ENCODE results near the gene RHBDD3. TPM values are rescaled to one million over a fixed set of nuclear protein-coding genes. Genes with fewer than 3 reads are reported as not detected.
A peak's percentile ranks its signal among the peaks of the same experiment; 100 is the strongest.

The RHBDD3 gene
- polyA plus RNA-seq, 3 donors: 4.0 to 11.1 (median 4.8) TPM

DNA sequence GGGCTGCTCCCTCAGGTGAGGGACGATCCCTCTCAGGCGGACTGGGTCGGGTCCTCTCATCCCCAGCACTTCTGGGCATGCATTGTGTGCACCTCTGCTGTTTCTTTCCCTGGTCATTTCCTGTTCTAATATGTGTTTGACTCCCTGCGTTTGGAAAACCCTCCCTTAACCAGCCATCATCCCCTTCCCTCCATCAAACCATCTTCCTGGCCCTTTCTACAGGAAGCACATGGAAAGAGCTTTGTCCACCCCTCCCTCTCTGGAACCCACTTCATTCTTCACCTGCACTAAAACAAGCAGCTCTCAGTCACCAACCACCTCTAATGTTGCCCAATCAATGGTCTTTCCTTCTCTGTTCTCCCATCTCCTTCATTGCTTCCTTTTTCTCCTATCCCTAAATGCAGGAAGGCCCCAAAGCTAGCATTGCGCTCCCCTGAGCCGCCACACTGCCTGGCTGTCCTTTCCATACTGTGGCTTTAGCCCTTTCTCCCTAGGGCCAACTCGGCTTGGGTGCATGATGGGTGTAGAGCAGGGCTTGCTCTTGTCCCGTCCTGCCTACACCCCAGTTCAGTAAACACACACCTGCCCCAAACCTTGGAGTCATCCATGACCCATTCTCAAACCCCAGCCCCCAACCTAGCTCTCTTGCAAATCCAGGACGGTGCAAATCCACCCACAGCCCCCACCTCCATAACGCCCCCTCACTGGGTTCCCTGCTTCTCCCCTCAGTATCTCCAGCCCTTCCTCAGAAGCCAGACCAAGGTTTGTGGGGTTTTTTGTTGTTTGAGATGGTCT lies 33.2 kb upstream of the RHBDD3 start:
- H3K4me3 Mint-ChIP-seq: no peak overlapping the region
- peaks cover 17 to 19% (median 17%) of the 10 kb centered on the region in 3 donors for H3K27me3 Mint-ChIP-seq (ENCODE audit: low read depth in 3 of 3)
- Histone ChIP-seq H3K4me2 (replicated peaks; ENCODE audit: extremely low read depth, low read length, poor library complexity, severe bottlenecking) (no peak overlapping the region), H3K79me2 (ENCODE audit: insufficient read depth, low read length) (no peaks in the 10 kb centered on the region), H3K27me3 (ENCODE audit: control insufficient read depth in 2 of 2, insufficient read depth in 2 of 2, low read length in 2 of 2) (peaks cover 0 to 12% of the 10 kb centered on the region in 2 donors), H3K9ac (ENCODE audit: insufficient read depth, low read length, poor library complexity, severe bottlenecking) (no peak overlapping the region), H3K36me3 (replicated peaks in 1 of 2; ENCODE audit: control insufficient read depth in 1 of 2, insufficient read depth in 2 of 2, low read length in 2 of 2) (peaks cover 45 to 56% of the 10 kb centered on the region in 2 donors), H2AFZ (ENCODE audit: insufficient read depth, low read depth, low read length, poor library complexity, severe bottlenecking) (no peak overlapping the region), H3K9me3 (replicated peaks in 1 of 2; ENCODE audit: control insufficient read depth in 1 of 2, insufficient read depth in 1 of 2, low read length in 2 of 2) (no peaks in the 10 kb centered on the region), H4K20me1 (ENCODE audit: insufficient read depth, low read length) (peaks cover 59% of the 10 kb centered on the region), H3K4me3 (replicated peaks in 1 of 3; ENCODE audit: low read depth in 2 of 3, low read length in 3 of 3) (no peak overlapping the region), H3K27ac (ENCODE audit: low read depth in 1 of 2, low read length in 2 of 2) (peak overlapping the region in 1 of 2 donors; percentile 17), H3K4me1 (ENCODE audit: control insufficient read depth in 1 of 2, insufficient read depth in 2 of 2, low read length in 2 of 2) (peaks cover 20 to 26% of the 10 kb centered on the region in 2 donors)
- peaks cover 32% of the 10 kb centered on the region for H3K4me1 Mint-ChIP-seq
- intact Hi-C loops (cut with micrococcal nuclease): loop anchor here in 1 of 2 donors (5.0 kb wide), 1 partner anchor 34 kb away; the partner anchor contains the start of genes EWSR1 and RHBDD3
- peaks cover 52 to 53% of the 10 kb centered on the region in 2 donors for H3K36me3 Mint-ChIP-seq
- H3K27ac Mint-ChIP-seq: peak overlapping the region; percentile 33 to 76 (median 49)
- DNase-seq: no peak
- peaks cover 0 to 6% (median 1%) of the 10 kb centered on the region in 7 donors for H3K9me3 Mint-ChIP-seq
- TF ChIP-seq, protein P1, sequence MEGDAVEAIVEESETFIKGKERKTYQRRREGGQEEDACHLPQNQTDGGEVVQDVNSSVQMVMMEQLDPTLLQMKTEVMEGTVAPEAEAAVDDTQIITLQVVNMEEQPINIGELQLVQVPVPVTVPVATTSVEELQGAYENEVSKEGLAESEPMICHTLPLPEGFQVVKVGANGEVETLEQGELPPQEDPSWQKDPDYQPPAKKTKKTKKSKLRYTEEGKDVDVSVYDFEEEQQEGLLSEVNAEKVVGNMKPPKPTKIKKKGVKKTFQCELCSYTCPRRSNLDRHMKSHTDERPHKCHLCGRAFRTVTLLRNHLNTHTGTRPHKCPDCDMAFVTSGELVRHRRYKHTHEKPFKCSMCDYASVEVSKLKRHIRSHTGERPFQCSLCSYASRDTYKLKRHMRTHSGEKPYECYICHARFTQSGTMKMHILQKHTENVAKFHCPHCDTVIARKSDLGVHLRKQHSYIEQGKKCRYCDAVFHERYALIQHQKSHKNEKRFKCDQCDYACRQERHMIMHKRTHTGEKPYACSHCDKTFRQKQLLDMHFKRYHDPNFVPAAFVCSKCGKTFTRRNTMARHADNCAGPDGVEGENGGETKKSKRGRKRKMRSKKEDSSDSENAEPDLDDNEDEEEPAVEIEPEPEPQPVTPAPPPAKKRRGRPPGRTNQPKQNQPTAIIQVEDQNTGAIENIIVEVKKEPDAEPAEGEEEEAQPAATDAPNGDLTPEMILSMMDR (IDR thresholded peaks at IDR 0.05): no peak
- WGBS (ENCODE audit: insufficient coverage): 82% methylated on average over 4 of the region's 10 CpGs

DNA sequence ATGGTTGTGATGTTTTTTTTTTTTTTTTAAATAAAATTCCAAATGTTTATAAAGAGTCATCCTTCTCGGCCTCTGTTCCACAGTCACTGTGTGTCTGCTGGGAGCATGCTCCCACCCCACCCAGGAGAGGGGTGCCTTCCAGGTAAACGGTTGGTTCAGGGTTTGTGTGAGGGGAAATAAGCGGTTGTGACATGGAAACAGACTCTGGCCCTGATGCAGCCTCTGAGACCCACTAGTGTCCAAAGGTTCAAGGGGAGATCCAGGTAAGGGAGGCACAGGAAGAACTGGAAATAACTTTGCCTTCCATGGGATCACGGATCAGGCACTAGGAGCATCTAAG lies 32.7 kb upstream of the RHBDD3 start:
- Mint-ChIP-seq H3K36me3 (peaks cover 56 to 57% of the 10 kb centered on the region in 2 donors), H3K4me3 (no peak overlapping the region), H3K9me3 (peaks cover 0 to 6% (median 0%) of the 10 kb centered on the region in 7 donors), H3K27ac (peak overlapping the region in 2 of 7 donors; percentile 49 to 63), H3K27me3 (ENCODE audit: low read depth in 3 of 3) (peaks cover 11 to 13% (median 11%) of the 10 kb centered on the region in 3 donors), H3K4me1 (peaks cover 30% of the 10 kb centered on the region)
- H3K4me3 ChIP-seq (replicated peaks in 1 of 3; ENCODE audit: low read depth in 2 of 3, low read length in 3 of 3): no peak overlapping the region
- no peak overlapping the region for H3K27ac ChIP-seq (ENCODE audit: low read depth in 1 of 2, low read length in 2 of 2)
- no peaks in the 10 kb centered on the region for H3K79me2 ChIP-seq (ENCODE audit: insufficient read depth, low read length)
- H3K36me3 ChIP-seq (replicated peaks in 1 of 2; ENCODE audit: control insufficient read depth in 1 of 2, insufficient read depth in 2 of 2, low read length in 2 of 2): peaks cover 51 to 62% of the 10 kb centered on the region in 2 donors
- DNase-seq: no peak
- 100% methylated on average over 1 of the region's 4 CpGs for WGBS (ENCODE audit: insufficient coverage)
- TF ChIP-seq, protein P1 (IDR thresholded peaks at IDR 0.05): no peak
- peaks cover 0 to 7% of the 10 kb centered on the region in 2 donors for H3K27me3 ChIP-seq (ENCODE audit: control insufficient read depth in 2 of 2, insufficient read depth in 2 of 2, low read length in 2 of 2)
- peaks cover 18 to 20% of the 10 kb centered on the region in 2 donors for H3K4me1 ChIP-seq (ENCODE audit: control insufficient read depth in 1 of 2, insufficient read depth in 2 of 2, low read length in 2 of 2)
- H2AFZ ChIP-seq (ENCODE audit: insufficient read depth, low read depth, low read length, poor library complexity, severe bottlenecking): no peak overlapping the region
- H3K9ac ChIP-seq (ENCODE audit: insufficient read depth, low read length, poor library complexity, severe bottlenecking): no peak overlapping the region
- no peak overlapping the region for H3K4me2 ChIP-seq (replicated peaks; ENCODE audit: extremely low read depth, low read length, poor library complexity, severe bottlenecking)
- intact Hi-C loops (cut with micrococcal nuclease): loop anchor here in 1 of 2 donors (5.0 kb wide), 1 partner anchor 33 kb away; the partner anchor contains the start of genes EWSR1 and RHBDD3
- H3K9me3 ChIP-seq (replicated peaks in 1 of 2; ENCODE audit: control insufficient read depth in 1 of 2, insufficient read depth in 1 of 2, low read length in 2 of 2): no peaks in the 10 kb centered on the region
- H4K20me1 ChIP-seq (ENCODE audit: insufficient read depth, low read length): peaks cover 65% of the 10 kb centered on the region

All from CD14-positive monocyte (primary cell).